Medulla oblongata (tissue), 1 donor: Measurements from ENCODE around the gene CEP85L.

Experiments
- DNase-seq: peaks from one replicate; pipeline ENCODE4 v3.0.0-alpha.2; 2015; ENCODE audit errors: extremely low spot score

CEP85L gene

DNA sequence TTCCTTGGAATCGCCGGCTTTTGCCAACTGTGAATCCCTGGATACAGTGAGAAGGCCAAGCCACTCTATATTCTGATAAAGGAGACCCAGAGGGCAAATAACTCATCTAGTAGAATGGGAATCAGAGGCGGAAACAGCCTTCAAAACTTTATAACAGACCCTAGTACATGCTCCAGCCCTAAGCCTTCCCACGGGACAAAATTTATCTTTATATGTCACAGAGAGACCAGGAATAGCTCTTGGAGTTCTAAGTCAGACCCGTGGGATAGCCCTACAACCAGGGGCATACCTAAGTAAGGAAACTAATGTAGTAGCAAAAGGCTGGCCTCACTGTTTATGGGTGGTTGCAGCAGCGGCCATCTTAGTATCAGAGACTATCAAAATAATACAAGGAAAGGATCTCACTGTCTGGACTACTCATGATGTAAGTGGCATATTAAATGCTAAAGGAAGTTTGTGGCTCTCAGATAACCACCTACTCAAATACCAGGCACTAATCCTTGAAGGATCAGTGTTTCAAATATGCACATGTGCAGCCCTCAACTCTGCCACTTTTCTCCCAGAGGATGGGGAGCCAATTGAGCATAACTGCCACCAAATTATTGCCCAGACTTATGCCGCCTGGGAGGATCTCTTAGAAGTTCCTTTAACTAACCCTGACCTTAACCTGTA lies 29.5 kb downstream of the CEP85L start:
- DNase-seq: no peak

DNA sequence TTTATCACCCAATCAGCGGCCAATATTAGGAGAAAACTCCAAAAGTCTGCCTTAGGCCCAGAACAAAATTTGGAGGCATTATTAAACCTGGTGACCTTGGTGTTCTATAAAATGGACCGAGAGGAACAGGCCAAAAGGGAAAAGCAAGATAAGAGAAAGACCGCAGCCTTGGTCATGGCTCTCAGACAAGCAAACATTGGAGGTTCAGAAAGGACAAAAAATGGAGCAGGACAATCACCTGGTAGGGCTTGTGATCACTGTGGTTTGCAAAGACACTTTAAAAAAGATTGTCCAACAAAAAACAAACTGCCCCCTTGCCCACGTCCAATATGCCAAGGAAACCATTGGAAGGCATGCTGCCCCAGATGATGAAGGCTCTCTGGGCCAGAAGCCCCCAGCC lies 31.2 kb downstream of the CEP85L start:
- no peak for DNase-seq

DNA sequence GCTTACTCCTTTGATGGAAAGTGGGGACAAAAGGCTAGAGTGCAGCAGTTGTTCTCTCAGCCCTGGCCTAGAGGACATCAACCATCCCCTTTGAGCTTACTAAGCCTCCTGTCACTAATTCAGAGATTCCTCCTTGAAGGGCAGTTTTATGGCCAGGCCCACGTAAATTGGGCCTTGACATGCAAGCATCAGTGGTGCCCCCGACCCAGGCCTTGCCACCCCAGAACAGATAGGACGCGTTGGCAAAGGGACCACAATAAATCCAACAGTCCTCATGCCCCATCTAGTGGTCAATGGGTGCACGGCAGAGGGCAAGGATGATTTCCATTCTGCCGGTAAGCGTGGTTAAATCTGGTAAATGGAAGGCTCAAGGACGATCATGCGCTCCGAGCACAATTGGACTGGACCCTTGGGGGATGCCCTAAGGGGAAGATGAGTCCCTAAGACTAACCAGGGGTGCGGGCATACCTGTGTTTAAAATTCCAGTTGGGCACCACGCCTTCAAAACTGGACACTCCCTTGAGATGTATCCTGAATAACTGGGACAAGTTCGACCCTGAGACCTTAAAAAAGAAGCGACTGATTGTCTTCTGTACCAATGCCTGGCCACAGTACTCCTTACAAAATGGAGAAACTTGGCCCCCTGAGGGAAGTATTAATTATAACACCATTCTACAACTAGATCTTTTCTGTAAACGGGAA lies 32.6 kb downstream of the CEP85L start:
- DNase-seq: peak; percentile 76

DNA sequence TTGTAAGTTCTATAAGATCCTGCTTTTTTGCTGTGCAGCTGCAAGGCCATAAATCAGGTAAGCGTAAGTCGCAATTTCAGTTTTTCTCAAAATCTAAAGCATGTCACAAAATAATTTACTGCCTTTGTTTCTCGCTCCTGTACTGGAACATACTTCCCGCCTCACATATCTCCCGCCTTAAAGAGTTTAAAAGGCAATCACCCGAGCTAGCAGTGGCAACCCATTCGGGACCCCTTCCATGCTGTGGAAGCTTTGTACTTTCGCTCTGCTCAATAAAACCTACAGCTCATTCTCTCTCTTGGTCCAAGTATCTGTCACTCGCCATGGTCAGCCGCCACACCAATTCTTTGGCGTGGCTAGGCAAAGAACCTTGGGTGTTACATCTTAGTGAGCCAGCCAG lies 34.0 kb downstream of the CEP85L start:
- no peak for DNase-seq

DNA sequence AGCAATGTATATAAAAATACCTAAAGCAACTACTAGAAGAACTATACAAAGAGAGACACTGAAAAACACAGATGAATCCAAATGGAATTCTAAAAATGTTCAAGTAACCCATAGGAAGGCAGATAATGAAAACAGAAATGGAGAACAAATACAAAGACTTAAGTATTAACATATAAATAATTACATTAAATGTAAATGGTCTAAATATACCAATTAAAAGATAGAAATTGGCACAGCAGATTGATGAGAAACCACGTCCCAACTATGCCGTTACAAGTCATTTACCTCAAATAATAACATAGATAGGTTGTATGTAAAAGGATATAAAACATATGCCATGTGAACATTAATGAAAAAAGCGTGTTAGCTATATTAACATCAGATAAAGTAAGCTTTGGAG lies 40.1 kb downstream of the CEP85L start:
- DNase-seq: no peak

DNA sequence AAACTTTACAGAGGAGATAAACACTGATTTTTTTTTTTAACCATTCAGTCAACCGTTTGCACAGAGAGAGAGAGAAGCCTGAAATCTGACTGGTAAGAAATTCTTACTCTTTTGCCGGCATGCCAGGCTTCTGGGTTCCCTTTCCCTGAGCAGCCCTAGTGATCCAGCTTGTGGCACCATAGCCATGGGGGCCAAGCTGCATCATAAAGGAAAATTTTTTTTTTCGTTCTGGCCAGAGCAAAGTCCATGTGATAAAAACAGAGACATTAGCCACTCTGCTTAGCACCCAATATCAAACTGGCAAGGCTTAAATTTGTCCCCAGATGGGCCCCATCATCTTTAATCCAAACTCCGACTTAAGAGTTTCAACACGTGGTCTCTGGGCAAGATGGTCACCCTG lies 44.5 kb downstream of the CEP85L start:
- DNase-seq: no peak

DNA sequence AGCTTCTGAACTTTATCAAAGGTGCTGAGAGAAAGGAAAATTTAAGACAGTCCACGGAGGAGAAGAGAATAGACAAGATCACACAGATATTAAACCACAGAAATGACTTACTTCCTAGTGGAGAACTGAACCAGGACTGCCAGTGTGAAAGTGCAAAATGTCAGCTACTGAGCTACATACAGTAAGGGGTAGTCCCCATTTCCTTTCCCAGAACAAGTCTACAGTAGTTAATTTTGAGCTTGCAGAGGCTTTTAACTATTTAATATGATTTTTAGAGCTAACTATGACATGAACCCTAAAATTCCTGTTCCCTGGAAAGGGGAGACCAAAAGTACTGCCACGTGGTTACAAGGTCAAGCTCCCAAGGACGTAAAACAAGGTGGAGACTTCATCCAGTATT lies 45.1 kb downstream of the CEP85L start:
- DNase-seq: no peak

DNA sequence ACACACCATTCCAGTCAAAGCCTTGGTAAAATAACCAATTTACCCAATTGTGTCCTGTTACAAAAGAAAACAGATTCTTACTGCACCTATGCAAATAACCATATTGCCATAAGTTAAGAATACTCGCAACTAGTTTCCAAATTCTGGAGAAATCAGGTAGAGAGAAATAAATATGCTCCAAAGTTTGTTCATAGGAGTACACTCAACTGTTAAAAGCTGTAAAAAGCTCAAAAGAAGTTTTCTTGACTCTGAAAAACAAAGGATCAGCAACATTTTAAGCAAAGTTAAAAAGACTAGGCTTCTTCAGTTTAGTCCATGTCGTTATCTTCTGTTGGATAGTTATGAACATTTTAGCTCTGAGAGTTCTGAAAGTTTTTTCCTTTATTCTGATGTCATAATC lies 48.0 kb downstream of the CEP85L start:
- no peak for DNase-seq

DNA sequence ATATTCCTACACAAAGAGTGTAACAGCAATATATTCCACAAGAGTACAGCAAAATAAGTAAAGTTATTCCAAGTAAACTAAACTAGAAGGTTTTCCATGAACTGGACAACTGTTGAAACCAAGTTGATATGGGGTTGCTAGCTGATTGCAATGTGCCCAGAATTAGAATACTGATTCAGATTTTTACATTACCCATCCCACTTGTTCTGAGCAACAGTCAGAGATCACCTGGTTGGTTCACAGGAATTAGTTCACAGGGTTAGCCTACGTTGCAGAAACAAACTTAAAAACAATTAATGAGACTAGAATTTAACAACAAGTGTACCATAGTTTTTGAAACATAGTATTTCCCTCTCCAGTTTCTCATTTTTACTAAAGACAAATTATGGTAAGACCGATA lies 49.1 kb downstream of the CEP85L start:
- no peak for DNase-seq

DNA sequence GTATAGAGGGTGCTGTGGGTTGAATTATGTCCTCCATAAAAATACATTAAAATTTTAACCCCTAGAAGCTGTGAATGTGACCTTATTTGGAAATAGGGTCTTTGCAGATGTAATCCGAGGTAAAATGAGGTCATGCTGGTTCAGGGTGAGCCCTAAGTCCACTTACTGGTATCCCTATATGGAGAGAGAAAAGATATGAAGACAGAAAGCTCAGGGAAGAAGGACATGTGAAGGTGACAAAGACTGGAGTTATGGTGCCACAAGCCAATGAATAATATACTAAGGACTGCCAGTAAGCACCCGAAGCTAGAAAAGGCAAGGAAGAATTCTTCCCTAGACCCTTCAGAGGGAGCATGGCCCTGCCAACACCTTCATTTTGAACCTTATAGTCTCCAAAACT lies 53.1 kb downstream of the CEP85L start:
- DNase-seq: no peak

DNA sequence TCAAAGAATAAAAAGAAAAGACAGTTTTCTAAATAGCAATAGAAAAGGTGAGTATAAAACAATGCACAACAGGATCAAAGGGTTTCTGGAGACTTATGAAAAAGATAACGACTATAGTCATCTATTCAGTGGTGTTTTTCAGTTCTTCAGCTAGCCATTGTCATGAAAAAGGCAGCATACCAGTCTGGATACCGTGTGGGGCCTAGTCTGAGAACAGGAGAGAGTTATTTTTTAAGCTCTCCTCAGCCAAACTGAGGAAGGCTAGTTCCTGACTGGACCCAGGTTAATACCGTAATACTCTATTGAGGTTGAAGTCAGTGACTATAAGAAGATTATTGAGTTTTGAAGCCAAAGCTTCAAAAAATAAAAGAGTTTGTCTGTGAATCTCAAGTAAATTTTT lies 53.8 kb downstream of the CEP85L start:
- DNase-seq: no peak

DNA sequence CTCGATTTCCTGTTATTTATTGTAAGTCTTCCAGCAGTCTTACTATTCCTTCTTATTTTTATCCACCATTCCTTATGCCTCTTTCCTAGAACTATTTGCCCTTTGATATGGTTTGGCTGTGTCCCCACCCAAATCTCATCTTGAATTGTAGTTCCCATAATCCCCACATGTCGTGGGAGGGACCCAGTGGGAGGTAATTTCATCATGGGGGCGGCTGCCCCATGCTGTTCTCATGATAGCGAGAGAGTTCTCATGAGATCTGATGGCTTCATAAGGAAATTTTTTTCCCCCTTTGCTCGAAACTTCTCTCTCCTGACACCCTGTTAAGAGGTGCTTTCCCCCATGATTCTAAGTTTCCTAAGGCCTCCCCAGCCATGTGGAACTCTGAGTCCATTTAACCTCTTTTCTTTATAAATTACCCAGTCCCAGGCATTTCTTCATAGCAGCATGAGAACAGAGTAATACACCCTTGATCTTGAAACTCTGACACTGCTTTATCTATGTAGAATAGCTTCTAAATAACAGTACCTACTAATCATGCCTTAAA lies 54.5 kb downstream of the CEP85L start:
- DNase-seq: no peak

DNA sequence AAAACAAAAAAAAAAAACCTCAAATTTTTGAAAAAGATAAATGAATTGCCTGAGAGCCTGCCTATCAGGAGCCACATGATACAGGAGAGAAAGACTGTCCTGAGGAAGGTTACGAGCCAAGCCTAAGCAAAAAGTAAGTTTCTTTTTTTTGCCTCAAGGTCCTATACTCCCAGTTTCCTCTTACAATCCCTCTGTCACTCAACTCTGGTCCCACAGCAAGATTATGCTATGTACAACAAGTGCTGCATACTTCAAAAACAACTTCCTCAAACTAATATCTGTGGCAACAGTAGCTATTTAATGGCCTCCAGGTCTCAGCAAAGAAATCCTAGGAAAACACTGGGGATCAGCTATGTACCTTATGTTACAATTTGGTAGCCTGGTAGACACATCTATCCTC lies 56.5 kb downstream of the CEP85L start:
- no peak for DNase-seq

DNA sequence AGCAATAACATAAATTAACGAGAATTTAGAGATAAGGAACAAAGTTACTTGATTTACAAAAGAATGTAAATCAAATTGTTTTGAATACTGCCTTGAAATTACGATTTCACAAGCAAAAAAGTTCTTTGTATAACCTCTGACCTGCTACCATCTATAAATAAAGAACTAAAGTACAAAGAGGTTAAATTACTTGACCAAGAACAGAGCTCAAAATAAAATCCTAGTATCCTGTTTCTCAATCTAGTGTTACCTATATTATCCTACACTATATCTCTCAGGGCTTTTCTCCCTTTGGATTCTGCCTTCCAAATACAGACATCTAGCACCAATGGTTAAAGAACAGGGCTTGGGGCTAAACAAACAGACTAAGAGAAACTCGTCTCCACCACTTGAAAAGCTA lies 59.5 kb downstream of the CEP85L start:
- DNase-seq: no peak

DNA sequence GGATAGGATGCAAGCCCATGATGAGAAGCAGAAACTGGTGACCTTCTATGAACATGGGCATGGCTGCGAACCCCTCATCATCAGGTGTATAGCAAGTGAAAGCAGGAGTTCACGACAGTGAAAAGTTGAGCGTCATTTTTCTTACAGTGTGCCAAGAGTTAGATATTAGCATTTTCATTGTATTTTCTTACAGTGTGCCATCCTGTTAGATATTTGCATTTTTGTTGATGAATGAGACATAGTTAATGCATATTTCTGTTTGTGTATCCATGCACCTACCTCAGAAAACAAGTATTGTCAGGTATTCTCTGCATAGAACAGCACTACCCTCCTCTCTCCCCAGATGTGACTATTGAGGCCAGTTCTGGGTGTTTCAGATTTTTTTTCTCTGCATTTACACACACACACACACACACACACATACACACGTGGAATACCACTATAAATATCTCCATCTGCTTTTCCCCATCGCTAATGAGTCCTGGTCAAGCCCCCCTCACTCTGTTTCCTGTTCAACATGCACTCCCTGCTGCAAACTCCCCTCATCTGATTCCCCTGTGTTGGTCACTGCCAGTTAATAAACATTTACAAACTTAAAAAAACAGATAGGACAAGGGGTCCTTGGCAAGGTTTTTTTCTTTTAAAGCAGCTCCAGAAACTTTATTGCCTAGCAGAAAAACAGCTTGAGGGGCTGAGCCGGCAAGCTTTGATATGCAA lies 61.6 kb downstream of the CEP85L start:
- no peak for DNase-seq

DNA sequence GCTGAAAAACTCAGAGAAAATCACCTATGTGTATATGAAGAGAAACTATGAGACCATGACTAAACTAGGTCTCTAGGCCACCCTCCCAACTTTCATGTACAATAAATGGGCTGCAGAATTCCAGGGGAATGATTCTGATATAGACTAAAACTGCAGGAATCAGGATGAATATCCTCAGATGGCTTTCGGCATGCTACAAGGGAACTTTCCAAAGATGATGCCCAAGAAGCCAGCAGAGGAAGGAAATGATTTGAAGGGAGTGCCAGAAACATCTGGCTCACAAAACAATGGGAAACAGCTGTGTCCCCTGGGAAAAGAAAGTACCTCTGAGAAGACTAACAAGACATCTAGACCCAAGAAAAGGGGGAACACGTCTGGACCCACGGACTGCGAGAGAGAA lies 62.2 kb downstream of the CEP85L start:
- DNase-seq: no peak

DNA sequence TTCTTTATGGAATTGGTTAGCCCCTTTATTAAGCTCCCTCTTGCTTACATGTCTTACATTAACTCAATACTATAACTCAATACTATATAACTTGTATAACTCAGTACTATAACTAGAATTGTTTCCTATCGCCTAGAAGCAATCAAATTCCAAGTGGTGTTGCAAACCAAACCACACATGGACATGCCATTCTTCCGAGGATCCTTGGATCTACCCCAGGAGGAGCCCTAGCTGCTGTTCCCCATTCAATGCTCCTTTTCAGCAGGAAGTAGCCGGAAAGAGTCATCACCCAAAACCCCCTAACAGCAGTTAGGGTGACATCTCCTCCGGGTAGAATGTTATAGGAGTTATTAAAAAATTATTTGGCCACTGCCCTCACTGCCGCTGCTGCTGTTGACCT lies 62.8 kb downstream of the CEP85L start:
- DNase-seq: no peak

DNA sequence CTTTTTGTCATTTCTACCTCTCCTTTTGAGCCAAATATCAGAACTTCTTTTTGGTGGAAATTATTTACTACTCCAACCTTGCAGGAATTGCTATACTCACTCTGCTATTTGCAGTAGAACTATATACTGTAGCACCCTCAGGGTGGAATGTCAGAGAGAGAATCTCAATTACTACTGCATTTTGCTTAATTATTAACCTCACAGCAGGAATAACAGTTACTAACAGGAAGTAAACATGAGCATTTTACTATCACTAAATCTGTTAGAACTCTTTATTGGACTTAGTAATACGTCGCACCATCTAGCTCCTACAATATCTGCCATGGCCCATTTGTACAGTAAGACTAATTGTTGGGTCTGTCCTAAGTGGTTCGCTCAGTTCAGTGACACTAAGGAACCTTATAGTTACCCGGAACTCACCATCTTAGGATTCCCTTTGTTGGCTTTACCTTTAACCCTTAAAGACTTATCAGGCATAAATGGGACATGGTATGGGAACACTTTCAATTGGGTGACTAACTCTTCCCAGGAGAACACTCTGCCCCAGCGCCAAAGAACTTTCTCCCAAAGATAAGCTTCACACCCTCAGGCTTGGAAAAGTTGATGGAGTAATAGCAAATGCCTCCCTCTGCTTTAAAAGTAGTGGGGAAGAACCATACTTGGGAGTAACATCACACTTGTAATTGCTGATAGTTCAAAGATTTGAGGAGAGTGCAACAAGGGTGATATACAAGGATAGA lies 64.5 kb downstream of the CEP85L start:
- DNase-seq: no peak

DNA sequence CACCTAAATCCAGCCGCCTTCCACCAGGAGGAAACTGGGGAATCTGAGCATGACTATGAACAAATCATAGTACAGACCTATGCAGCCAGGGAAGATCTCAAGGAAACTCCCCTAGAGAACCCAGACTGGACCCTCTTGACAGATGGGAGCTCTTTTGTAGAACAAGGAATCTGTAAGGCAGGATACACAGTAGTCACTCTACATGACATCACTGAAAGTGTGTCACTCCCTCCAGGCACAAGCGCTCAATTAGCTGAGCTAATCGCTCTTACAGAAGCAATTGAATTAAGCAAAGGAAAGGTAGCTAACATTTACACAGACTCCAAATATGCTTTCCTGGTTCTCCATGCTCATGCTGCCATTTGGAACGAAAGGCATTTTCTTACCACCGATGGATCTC lies 66.5 kb downstream of the CEP85L start:
- DNase-seq: no peak

DNA sequence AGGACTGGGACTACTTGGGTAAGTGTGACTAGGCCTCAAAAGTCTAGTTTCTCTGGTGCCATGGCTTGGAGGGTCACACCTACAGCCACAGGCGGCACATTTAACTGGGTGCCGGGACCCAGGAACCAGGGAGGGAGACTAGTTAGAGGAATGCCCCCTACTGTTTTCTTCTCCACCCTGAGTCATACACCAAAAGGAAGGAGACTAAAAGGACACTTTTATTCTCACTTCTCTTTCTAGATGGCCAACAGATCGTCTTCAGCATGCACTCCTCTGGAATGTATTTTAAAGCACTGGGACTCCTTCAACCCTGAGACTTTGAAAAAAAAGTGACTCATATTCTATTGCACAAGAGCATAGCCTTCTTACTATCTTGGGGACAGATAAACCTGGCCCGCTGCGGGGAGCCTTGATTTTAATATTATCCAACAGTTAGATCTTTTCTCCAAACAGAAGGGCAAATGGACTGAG lies 69.9 kb downstream of the CEP85L start:
- no peak for DNase-seq

DNA sequence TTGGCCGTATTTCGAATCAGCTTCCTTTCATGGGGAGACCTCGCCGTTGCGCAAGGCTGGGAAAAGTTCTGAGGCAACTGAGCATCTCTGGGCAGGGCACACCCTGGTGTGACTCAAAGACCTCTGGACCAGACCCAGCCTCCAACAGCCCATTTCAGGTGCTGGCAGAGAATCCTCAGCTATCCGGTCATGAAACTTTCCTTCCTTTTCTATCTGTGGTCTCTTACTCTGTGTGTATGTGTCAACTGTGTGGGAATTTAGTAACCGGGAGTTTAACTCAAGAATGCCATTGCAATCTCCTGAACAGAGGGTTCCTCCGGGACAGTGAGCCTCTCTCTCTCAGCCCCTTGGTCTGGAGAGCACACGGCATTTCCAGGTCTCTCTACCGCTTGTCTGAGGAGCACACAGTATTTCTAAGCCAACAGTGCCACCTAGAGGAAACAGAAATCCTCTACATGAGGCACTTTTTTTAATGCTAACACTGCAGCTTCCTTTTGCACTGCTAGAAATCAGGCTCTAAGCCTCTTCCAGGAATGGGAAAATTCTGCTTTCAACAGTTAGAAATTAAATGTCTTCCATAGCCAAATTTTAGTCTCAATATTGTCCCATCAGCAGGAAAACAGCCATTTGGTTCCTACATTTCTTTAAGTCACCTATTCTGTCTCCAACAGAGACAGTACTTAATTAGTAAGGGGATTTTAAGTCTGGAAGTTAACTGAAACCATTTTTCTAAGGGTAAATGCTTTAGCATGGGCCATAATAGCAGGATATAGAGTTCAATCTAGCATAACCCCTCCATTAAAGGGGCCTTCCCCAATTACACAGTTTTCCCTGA lies 70.6 kb downstream of the CEP85L start:
- DNase-seq: peak; percentile 89
